Measurements from ENCODE around the gene ATP2C1.
"Not testable (repeated sequence)": the region's sequence is repeated elsewhere in the genome, so short reads cannot be mapped to it uniquely, and the experiment has no call there.

The ATP2C1 gene
- total RNA-seq = 77.9 reads per million, percentile 78 among the genes with 10 or more reads in this experiment

DNA sequence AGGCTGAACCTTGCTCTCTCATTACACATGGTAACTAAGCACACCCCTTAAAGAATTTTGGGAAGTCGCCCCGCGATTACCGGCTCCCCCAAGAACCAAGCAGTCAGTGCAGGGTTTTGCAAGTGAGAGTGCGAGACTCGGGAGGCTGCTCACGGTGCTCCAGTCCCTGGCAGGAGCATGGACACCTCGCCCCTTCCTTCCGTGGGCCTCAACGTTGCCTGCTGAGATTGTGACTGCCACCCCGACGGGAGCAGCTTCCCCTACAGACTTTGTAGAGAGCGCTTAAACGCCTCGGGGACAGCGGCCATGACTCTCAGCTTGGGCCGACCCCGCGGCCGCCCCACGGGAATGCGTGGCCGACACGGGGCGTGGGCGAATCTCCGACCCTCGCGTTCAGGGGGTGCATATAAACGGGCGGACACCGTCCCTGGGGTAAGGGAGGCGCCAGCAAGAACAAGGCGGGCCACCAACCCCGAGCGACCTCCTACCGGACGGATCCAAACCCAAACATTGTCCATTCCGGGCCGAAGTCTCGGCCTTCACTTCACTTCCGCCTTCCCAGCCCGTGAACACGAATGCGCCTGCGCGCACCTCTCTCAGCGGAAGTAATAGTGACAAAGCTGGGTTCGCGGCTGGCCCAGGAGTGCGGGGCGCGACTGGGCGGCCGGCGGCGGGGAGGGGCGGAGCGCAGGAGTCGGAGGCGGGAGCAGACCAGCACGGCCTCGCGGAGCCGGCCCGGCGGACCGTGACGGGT is at the start of gene ATP2C1:
TSS of gene ATP2C1 (plus strand) at position 709 of the 754 bp plus-strand sequence. CDS start 686 bp downstream, outside the sequence.
- peak; percentile 88 for DNase-seq

GRCh38 chr3:130844462-130844861 is 49.4 kb upstream of the ATP2C1 start:
- no peak for DNase-seq

GRCh38 chr3:130846181-130846580 is 47.7 kb upstream of the ATP2C1 start:
- DNase-seq = no peak

DNA sequence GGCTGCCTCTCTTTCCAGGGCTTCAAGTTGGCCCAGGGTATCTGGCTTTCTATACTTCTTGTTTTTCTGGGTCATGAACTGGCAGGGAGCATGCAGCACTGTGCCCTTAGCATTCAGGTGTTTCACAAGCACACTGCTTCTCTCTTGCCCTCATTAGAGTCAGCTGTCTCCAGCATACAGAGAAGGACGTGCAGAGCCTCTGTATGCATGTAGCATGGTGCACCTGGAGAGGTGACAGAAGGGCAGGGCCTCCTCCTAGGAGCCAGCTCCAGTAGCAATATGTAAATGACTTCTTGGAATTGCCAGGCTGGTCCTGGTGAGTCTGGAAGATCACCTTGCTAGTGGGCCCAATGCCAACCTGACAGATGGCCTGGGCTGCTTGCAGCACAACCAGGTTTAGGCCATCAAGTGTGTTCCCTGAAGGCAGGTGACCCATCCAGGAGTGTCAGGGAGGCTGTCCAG is 44.8 kb upstream of the ATP2C1 start:
- no peak for DNase-seq

GRCh38 chr3:130850044-130850797 is 43.7 kb upstream of the ATP2C1 start:
- no peak for DNase-seq

- DNase-seq = no peak
These were observed 43.0 kb upstream of the ATP2C1 start for GRCh38 chr3:130850843-130851242.

GRCh38 chr3:130851277-130851676 is 42.6 kb upstream of the ATP2C1 start:
- no peak for DNase-seq

DNA sequence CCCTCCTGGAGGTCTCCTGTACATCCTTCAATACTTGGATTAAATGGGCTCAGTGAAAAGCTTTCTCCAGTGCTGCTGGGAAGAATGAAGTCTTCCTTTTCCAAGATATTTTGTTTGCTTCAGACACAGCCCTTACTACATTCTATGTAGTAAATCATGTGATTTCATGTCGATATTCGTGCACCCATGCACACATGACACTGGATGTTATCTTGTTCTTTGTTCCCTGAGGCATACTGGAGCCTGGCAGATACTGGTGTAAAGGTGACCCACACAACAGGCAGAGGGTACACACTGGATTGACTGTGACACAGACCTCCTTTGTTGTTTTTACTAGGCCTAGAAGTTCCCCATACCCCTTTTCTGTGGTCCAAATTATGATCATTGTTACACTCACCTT is 40.3 kb upstream of the ATP2C1 start:
- DNase-seq = no peak

DNA sequence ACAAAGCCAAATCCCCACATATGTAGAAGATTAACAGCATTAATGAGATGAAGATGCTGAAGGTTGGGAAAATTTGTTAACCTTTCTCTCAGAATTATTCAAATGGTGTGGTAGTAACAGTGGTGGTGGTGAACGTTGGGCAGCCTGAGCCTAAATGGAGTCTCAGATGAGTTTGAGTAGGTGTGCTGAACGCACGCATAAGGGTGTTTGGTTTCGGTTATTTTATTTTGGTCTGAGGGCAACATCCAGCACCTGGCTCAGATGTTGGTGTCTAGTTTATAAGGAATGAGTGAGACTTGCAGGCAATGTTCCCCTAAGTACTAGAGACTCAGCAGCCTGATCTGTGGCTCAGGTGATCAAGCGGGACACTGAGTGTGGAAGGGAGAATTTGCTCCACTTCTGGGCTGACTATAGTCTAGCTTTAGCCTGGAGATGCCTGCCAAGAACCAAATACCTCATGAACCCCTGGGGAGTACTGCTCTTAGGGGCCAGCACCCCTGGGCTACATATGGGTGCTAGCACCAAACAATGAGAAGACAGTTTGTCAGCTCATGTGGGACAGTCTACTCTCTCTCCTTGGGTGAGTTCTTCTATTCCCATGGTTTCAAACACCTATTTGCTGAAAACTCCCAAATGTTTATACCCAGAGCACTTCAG is 39.5 kb upstream of the ATP2C1 start:
- DNase-seq = no peak

GRCh38 chr3:130857336-130858026 is 36.4 kb upstream of the ATP2C1 start:
- DNase-seq = no peak

DNA sequence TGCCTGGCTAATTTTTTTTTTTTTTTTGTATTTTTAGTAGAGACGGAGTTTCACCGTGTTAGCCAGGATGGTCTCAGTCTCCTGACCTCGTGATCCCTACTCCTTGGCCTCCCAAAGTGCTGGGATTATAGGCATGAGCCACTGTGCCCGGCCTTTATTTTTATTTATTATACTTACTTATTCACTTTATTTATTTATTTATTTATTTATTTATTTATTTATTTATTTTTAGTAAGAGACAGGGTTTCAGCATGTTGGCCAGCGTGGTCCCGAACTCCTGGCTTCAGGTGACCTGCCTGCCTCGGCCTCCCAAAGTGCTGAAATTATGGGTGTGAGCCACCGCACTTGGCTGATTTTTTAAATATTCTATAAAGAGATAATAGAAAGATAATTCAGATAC is 31.8 kb upstream of the ATP2C1 start:
- DNase-seq = not testable (repeated sequence)

DNA sequence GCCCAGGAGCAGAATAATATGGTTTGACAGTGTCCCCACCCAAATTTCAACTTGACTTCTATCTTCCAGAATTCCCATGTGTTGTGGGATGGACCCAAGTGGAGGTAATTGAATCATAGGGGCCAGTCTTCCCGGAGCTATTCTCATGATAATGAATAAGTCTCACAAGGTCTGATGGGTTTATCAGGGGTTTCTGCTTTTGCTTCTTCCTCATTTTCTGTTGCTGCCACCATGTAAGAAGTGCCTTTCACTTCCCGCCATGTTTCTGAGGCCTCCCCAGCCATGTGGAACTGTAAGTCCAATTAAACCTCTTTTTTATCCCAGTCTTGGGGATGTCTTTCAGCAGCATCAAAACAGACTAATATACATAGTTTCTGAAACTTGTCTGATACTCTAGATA is 28.4 kb upstream of the ATP2C1 start:
- no peak for DNase-seq

DNA sequence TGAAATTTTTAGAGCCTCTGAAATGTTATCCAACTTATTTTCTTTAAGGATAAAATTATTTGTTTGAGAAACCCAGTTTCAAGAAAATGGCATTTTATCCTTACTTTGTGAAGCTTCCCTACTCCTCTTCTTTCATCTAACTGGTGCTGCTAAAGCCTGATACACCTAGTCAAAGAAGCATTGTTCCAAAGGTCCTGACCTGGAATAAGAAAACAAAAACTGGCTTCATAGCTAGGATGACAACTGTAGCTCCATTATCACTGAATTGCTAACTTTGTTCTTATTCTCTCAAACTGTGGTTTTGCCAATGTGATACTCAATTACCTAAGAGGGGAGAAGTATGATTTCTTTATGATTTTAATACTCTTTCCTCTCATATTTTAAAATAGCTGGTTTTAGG is 27.6 kb upstream of the ATP2C1 start:
- DNase-seq = no peak

GRCh38 chr3:130870423-130870822 is 23.5 kb upstream of the ATP2C1 start:
- no peak for DNase-seq

DNA sequence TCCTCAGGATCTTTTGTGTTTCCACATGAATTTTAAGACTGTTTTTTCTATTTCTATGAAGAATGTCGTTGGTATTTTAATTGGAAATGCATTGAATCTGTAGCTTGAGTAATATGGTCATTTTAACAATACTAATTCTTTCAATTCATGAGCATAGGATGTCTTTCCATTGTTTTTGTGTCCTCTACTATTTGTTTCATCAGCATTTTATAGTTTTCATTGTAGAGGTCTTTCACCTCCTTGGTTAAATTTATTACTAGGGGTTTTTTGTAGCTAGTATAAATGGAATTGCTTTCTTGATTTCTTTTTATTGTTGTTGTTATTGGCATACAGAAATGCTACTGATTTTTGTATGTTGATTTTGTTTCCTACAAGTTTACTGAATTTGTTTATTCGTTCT is 17.3 kb upstream of the ATP2C1 start:
- DNase-seq = no peak

- DNase-seq = no peak
These were observed 15.4 kb upstream of the ATP2C1 start for GRCh38 chr3:130878464-130878863.

DNA sequence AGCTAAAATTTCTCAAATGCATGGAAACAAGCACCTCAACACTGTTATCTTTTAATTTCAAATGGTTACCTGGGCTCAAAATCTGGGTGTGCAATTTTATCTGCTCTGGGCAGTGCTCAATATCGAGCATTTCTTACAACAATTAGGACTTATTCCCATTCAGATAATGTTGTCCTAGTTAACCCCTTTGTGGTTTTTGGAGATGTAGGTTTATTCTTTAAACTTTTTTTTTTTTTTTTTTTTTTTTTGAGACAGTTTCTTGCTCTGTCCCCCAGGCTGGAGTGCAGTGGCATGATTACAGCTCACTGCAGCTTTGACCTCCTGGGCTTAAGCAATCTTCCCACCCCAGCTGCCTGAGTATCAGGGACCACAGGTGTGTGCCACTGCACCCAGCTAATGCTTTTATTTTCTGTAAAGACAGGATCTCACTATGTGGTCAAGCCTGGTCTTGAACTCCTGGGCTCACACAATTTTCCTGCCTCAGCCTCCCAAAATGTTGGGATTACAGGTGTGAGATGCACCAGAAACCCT is 4.4 kb upstream of the ATP2C1 start:
- DNase-seq = no peak

DNA sequence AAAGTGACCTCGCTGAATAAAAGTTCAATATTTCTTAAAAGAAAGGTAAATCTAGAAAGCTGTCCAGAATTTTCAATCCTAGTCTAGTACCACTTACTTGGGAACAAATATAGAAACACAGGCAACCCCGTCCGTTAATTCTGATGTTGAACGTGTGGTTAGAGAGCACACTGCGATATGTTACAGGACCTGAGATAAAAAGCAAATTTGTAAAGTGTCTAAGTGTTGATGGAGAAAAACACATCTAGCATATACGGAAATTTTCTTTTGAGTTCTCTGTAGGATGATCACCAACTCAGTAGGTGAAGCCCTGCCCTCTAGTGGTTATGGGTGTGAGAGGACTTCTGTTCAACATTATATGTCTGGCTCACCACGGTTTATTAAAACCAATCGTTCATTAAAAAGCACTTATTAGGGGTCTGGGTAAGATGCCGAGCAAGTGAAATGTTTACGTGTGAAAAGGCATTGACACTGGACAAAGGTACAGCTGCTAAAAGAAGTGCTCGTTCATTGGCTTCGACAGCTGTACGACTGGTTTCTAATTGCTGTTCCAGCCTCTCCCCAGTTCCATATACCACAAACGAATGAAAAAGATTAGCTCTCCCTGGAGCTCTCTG is 1.0 kb upstream of the ATP2C1 start:
- DNase-seq = peak; percentile 59

DNA sequence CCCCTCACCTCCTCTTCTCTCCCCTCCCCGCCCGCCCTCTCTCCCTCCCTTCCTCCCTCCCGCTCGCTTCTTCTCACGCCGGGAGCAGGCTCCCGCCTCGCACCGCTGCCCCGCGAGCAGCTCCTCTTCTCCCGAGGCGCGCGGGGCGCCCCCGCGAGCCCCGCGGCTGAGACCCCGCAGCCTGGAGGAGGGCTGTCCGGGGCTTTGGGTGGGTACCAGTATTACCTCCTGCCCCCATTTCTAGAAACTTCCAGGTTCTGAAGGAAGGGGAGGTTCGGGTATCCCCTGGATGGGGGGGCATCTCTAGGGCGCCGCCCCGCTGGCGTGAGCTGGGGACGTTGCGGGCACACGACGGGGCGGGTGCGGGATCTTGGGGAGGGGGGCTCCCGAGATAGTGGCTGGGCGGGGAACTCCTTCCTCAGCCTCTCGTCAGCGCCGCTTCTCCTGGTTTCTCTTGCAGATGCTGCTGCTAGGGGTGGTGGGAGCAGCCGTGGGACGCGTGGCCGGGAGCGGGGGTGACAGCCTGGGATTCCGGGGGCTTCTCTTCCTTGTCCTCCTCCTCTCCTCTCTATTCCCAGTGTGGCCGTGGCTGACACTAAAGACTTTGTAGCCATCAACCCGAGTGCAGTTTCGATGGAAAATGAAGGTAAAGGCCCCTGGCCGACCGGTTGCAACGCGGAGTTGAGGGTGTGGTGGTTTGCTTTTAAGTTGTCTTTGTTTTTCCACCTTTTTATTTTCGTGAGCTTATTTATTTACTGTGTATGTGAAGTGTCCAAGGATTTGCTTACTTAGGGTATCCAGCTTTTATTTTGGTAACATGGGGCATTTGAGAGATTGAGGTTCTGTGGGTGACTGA is 474 bp downstream of the ATP2C1 start:
- DNase-seq = peak; percentile 28

- DNase-seq = no peak
These were observed 1.0 kb downstream of the ATP2C1 start for GRCh38 chr3:130894986-130895280.

Data from effector CD4-positive, alpha-beta T cell (primary cell).